ENCODE results near the gene RASAL1. TPM values are rescaled to one million over a fixed set of nuclear protein-coding genes. Genes with fewer than 3 reads are reported as not detected.

RASAL1 gene
- total RNA-seq, 1 experiment from 2014 or later, result not detected

GRCh38 chr12:113134071-113134470, 1.5 kb downstream of the RASAL1 start:
- no peak for DNase-seq
- H3K4me1 Mint-ChIP-seq (ENCODE audit: low read depth, unreplicated experiment), result no peaks in the 10 kb centered on the region
- Histone ChIP-seq H3K4me1 (no peaks in the 10 kb centered on the region; the same call in 1 of the 2 replicates), H3K36me3 (ENCODE audit: control insufficient read depth, insufficient read depth, low read length) (no peaks in the 10 kb centered on the region), H3K9me3 (no peaks in the 10 kb centered on the region), H3K27me3 (replicated peaks; ENCODE audit: control insufficient read depth, insufficient read depth, low read length) (no peaks in the 10 kb centered on the region), H3K4me3 (ENCODE audit: low read depth, low read length) (no peak overlapping the region)
- H3K27me3 Mint-ChIP-seq (ENCODE audit: insufficient read depth, unreplicated experiment), result peaks cover under 1% of the 10 kb centered on the region
- no peak overlapping the region for H3K27ac Mint-ChIP-seq (ENCODE audit: unreplicated experiment)
- no peak overlapping the region for H3K4me3 Mint-ChIP-seq (ENCODE audit: unreplicated experiment)
- POLR2A ChIA-PET, result no interaction called here
- CTCF ChIA-PET, result no interaction called here
- H3K36me3 Mint-ChIP-seq (ENCODE audit: insufficient read depth, unreplicated experiment), result no peaks in the 10 kb centered on the region
- no TSS peak for BruUV-seq (replicated peaks)
- intact Hi-C loops (cut with micrococcal nuclease; ENCODE audit: unreplicated experiment), result no loop called here
- no peak for TF ChIP-seq CTCF (IDR thresholded peaks at IDR 0.05; ENCODE audit: insufficient read depth in 1 of 2, low read depth in 1 of 2, low read length in 1 of 2, severe bottlenecking in 1 of 2, unreplicated experiment in 1 of 2)
- no peaks in the 10 kb centered on the region for H3K9me3 Mint-ChIP-seq (ENCODE audit: unreplicated experiment)

- Mint-ChIP-seq H3K36me3 (ENCODE audit: insufficient read depth, unreplicated experiment) (no peaks in the 10 kb centered on the region), H3K9me3 (ENCODE audit: unreplicated experiment) (no peaks in the 10 kb centered on the region), H3K4me1 (ENCODE audit: low read depth, unreplicated experiment) (no peaks in the 10 kb centered on the region), H3K27me3 (ENCODE audit: insufficient read depth, unreplicated experiment) (peaks cover 4% of the 10 kb centered on the region), H3K4me3 (ENCODE audit: unreplicated experiment) (no peak overlapping the region), H3K27ac (ENCODE audit: unreplicated experiment) (no peak overlapping the region)
- Histone ChIP-seq H3K27me3 (replicated peaks; ENCODE audit: control insufficient read depth, insufficient read depth, low read length) (no peaks in the 10 kb centered on the region), H3K4me3 (ENCODE audit: low read depth, low read length) (no peak overlapping the region), H3K36me3 (ENCODE audit: control insufficient read depth, insufficient read depth, low read length) (no peaks in the 10 kb centered on the region), H3K4me1 (no peaks in the 10 kb centered on the region; the same call in 1 of the 2 replicates), H3K9me3 (no peaks in the 10 kb centered on the region)
- POLR2A ChIA-PET, result no interaction called here
- intact Hi-C loops (cut with micrococcal nuclease; ENCODE audit: unreplicated experiment), result no loop called here
- DNase-seq, result no peak
- no peak for TF ChIP-seq CTCF (IDR thresholded peaks at IDR 0.05; ENCODE audit: insufficient read depth in 1 of 2, low read depth in 1 of 2, low read length in 1 of 2, severe bottlenecking in 1 of 2, unreplicated experiment in 1 of 2)
- BruUV-seq (replicated peaks), result no TSS peak
- CTCF ChIA-PET, result interaction anchor here (0.6 kb wide), 1 partner anchor 614 kb away, joined by 3 read pairs; no protein-coding TSS in a partner anchor
These were observed 1.9 kb downstream of the RASAL1 start for GRCh38 chr12:113133666-113134065.

GRCh38 chr12:113133036-113133435, 2.5 kb downstream of the RASAL1 start:
- BruUV-seq (replicated peaks), result no TSS peak
- Mint-ChIP-seq H3K36me3 (ENCODE audit: insufficient read depth, unreplicated experiment) (no peaks in the 10 kb centered on the region), H3K27me3 (ENCODE audit: insufficient read depth, unreplicated experiment) (peaks cover 10% of the 10 kb centered on the region), H3K4me3 (ENCODE audit: unreplicated experiment) (no peak overlapping the region), H3K9me3 (ENCODE audit: unreplicated experiment) (no peaks in the 10 kb centered on the region), H3K4me1 (ENCODE audit: low read depth, unreplicated experiment) (no peaks in the 10 kb centered on the region), H3K27ac (ENCODE audit: unreplicated experiment) (no peak overlapping the region)
- TF ChIP-seq CTCF (IDR thresholded peaks at IDR 0.05; ENCODE audit: insufficient read depth in 1 of 2, low read depth in 1 of 2, low read length in 1 of 2, severe bottlenecking in 1 of 2, unreplicated experiment in 1 of 2), result no peak
- no peaks in the 10 kb centered on the region; the same call in 1 of the 2 replicates for H3K4me1 ChIP-seq
- H3K9me3 ChIP-seq, result no peaks in the 10 kb centered on the region
- DNase-seq, result no peak
- H3K36me3 ChIP-seq (ENCODE audit: control insufficient read depth, insufficient read depth, low read length), result no peaks in the 10 kb centered on the region
- ChIA-PET CTCF (interaction anchor here (0.6 kb wide), 1 partner anchor 614 kb away, joined by 3 read pairs; no protein-coding TSS in a partner anchor), POLR2A (no interaction called here)
- H3K27me3 ChIP-seq (replicated peaks; ENCODE audit: control insufficient read depth, insufficient read depth, low read length), result no peaks in the 10 kb centered on the region
- no peak overlapping the region for H3K4me3 ChIP-seq (ENCODE audit: low read depth, low read length)
- intact Hi-C loops (cut with micrococcal nuclease; ENCODE audit: unreplicated experiment), result no loop called here

Measured in Caco-2 (cell line).